GM18517 (cell line): ENCODE results near the gene THEMIS2.

Source experiments
- ATAC-seq: cut with Tn5 transposase; IDR thresholded peaks from one replicate; pipeline ENCODE4 v1.9.1; 2021; ENCODE audit warnings: mild to moderate bottlenecking, moderate library complexity; ENCODE audit not compliant: unreplicated experiment

Gene THEMIS2

GRCh38 chr1:27885114-27885528 is 12.8 kb downstream of the THEMIS2 start:
- ATAC-seq = no peak

- no peak for ATAC-seq
These were observed 13.4 kb downstream of the THEMIS2 start for GRCh38 chr1:27885621-27886352.

- ATAC-seq = no peak
These were observed 14.0 kb downstream of the THEMIS2 start for GRCh38 chr1:27886353-27886679.

GRCh38 chr1:27886744-27887143 is 14.4 kb downstream of the THEMIS2 start:
- ATAC-seq = no peak

- ATAC-seq = no peak
These were observed 15.1 kb downstream of the THEMIS2 start for GRCh38 chr1:27887215-27888021.

GRCh38 chr1:27889506-27889905 is 17.2 kb downstream of the THEMIS2 start:
- no peak for ATAC-seq

- ATAC-seq = peak; percentile 43
These were observed 19.0 kb downstream of the THEMIS2 start for GRCh38 chr1:27891196-27891889.

- no peak for ATAC-seq
These were observed 22.2 kb downstream of the THEMIS2 start for GRCh38 chr1:27894521-27894920.

GRCh38 chr1:27906759-27907158 is 34.4 kb downstream of the THEMIS2 start:
- no peak for ATAC-seq

- no peak for ATAC-seq
These were observed 40.1 kb downstream of the THEMIS2 start for GRCh38 chr1:27912429-27912828.

- ATAC-seq = no peak
These were observed 42.8 kb downstream of the THEMIS2 start for GRCh38 chr1:27915082-27915575.

GRCh38 chr1:27922272-27922671 is 49.9 kb downstream of the THEMIS2 start:
- ATAC-seq = no peak

- no peak for ATAC-seq
These were observed 56.0 kb downstream of the THEMIS2 start for GRCh38 chr1:27928216-27928954.

- ATAC-seq = no peak
These were observed 58.8 kb downstream of the THEMIS2 start for GRCh38 chr1:27931184-27931583.

GRCh38 chr1:27931759-27932158 is 59.4 kb downstream of the THEMIS2 start:
- no peak for ATAC-seq

- ATAC-seq = no peak
These were observed 62.6 kb downstream of the THEMIS2 start, which contains the start of gene SMPDL3B for GRCh38 chr1:27934818-27935549. TSS of gene SMPDL3B (plus strand) at chr1:27935000. CDS start at chr1:27935184, 184 bp downstream.

GRCh38 chr1:27935721-27936120 is 63.4 kb downstream of the THEMIS2 start:
- ATAC-seq = no peak
